A673 (cell line): ENCODE results near the gene BIRC7.

Experiments
- EZH2 ChIP-seq: fragments of 200-600 bp; sonication (generic); IDR thresholded peaks from 2 replicates; pipeline ENCODE4 v1.6.1; 2017; ENCODE audit warnings: borderline replicate concordance, low read depth, mild to moderate bottlenecking, mixed read lengths, antibody characterized with exemption, low read length; ENCODE audit not compliant: poor library complexity, severe bottlenecking
- TF ChIP-seq, protein P1 (sequence below): fragments of 300-800, 200-600 bp; sonication (generic); conservative IDR thresholded peaks from 2 replicates; pipeline ENCODE4 v1.5.1; 2017; ENCODE audit warnings: low read depth, mild to moderate bottlenecking, antibody characterized with exemption, low read length, moderate library complexity, mixed read lengths

DNA sequence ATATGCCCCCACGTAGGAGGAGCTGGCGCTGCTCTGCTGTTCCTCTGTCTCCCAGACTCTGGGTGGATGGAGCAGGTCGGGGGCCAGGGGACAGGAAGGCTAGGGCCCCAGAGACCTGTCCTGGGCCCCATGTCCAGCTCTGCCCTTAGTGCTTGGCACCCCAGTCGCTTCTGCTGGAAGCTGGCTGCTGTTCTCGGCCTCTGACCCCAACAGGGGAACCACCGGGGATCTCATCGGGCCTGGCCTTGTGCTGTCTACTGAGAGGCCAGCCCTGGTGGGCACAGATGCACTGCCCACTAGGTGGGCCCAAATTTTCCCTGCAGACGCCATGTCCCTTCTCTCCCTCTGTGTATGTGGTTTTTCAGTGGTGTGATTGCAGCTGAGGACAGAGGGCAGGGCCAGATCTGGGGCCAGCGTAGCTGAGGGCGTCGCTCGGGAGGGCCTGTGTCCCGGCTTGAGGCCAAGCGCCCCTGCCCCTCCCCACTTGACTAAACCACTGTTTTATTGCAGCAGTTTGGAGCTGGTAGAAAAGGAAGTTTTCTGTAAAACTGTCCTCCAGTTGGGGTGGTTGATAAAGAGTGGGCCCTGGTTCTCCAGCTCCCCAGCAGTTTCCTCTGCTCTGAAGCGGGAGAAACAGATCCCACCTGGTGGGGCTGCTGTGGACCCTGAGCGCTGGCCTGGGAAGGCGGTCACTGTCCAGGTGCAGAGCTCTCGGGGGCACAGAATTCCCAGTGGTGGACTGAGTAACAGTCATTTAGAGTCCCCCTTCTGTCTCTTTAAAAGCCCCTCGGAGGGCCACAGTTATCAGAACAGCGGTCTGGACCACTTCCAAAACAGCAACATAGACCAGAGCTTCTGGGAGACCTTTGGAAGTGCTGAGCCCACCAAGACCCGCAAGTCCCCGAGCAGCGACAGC is 51.3 kb downstream of the BIRC7 start:
- no peak for TF ChIP-seq EZH2
- TF ChIP-seq, protein P1, sequence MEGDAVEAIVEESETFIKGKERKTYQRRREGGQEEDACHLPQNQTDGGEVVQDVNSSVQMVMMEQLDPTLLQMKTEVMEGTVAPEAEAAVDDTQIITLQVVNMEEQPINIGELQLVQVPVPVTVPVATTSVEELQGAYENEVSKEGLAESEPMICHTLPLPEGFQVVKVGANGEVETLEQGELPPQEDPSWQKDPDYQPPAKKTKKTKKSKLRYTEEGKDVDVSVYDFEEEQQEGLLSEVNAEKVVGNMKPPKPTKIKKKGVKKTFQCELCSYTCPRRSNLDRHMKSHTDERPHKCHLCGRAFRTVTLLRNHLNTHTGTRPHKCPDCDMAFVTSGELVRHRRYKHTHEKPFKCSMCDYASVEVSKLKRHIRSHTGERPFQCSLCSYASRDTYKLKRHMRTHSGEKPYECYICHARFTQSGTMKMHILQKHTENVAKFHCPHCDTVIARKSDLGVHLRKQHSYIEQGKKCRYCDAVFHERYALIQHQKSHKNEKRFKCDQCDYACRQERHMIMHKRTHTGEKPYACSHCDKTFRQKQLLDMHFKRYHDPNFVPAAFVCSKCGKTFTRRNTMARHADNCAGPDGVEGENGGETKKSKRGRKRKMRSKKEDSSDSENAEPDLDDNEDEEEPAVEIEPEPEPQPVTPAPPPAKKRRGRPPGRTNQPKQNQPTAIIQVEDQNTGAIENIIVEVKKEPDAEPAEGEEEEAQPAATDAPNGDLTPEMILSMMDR = no peak
